GM18868 (cell line): Measurements from ENCODE around the gene NAMPT.
"Not testable (repeated sequence)": the region's sequence is repeated elsewhere in the genome, so short reads cannot be mapped to it uniquely, and the experiment has no call there.

Source experiments
- ATAC-seq: cut with Tn5 transposase; IDR thresholded peaks from one replicate; pipeline ENCODE4 v1.9.1; 2021; ENCODE audit warnings: mild to moderate bottlenecking, moderate library complexity; ENCODE audit not compliant: unreplicated experiment

NAMPT gene

GRCh38 chr7:106238830-106239229, 46.0 kb downstream of the NAMPT start:
- ATAC-seq: no peak

GRCh38 chr7:106236065-106236464, 48.7 kb downstream of the NAMPT start:
- ATAC-seq: no peak

- no peak for ATAC-seq
These were observed 50.4 kb downstream of the NAMPT start for GRCh38 chr7:106234425-106234824.

GRCh38 chr7:106231856-106232490, 52.8 kb downstream of the NAMPT start:
- ATAC-seq: no peak

- no peak for ATAC-seq
These were observed 58.9 kb downstream of the NAMPT start for GRCh38 chr7:106225856-106226255.

GRCh38 chr7:106224797-106225196, 60.0 kb downstream of the NAMPT start:
- no peak for ATAC-seq

- ATAC-seq: no peak
These were observed 61.6 kb downstream of the NAMPT start for GRCh38 chr7:106223156-106223555.

- no peak for ATAC-seq
These were observed 62.2 kb downstream of the NAMPT start for GRCh38 chr7:106222545-106222944.

- no peak for ATAC-seq
These were observed 64.5 kb downstream of the NAMPT start for GRCh38 chr7:106220307-106220706.

- ATAC-seq: no peak
These were observed 65.6 kb downstream of the NAMPT start for GRCh38 chr7:106219170-106219569.

- no peak for ATAC-seq
These were observed 66.2 kb downstream of the NAMPT start for GRCh38 chr7:106218546-106218945.

- ATAC-seq: no peak
These were observed 67.8 kb downstream of the NAMPT start for GRCh38 chr7:106216923-106217542.

- no peak for ATAC-seq
These were observed 68.3 kb downstream of the NAMPT start for GRCh38 chr7:106216517-106216922.

GRCh38 chr7:106215868-106216516, 68.8 kb downstream of the NAMPT start:
- no peak for ATAC-seq

GRCh38 chr7:106208944-106209343, 75.8 kb downstream of the NAMPT start:
- ATAC-seq: not testable (repeated sequence)

GRCh38 chr7:106206826-106207541, 77.8 kb downstream of the NAMPT start:
- ATAC-seq: no peak

- no peak for ATAC-seq
These were observed 79.1 kb downstream of the NAMPT start for GRCh38 chr7:106205621-106206222.

GRCh38 chr7:106203473-106203872, 81.3 kb downstream of the NAMPT start:
- ATAC-seq: no peak

GRCh38 chr7:106201164-106201563, 83.6 kb downstream of the NAMPT start:
- ATAC-seq: no peak

- ATAC-seq: no peak
These were observed 84.9 kb downstream of the NAMPT start for GRCh38 chr7:106199813-106200364.

- ATAC-seq: no peak
These were observed 85.8 kb downstream of the NAMPT start for GRCh38 chr7:106199024-106199423.
